BJ (cell line): Measurements from ENCODE around the gene PEMT. TPM values are rescaled to one million over a fixed set of nuclear protein-coding genes. Genes with fewer than 3 reads are reported as not detected.

ENCODE experiments used
- CTCF ChIA-PET: fragments of 350-600 bp; formaldehyde crosslinking; extraction: SDS; loops from one replicate; lab custom pipeline; 2021; ENCODE audit warnings: antibody characterized with exemption, inconsistent platforms; lab: Yijun Ruan, JAX
- POLR2A ChIA-PET: fragments of 300-600 bp; sonication (Branson Sonifier 250); formaldehyde crosslinking; extraction: SDS; loops from one replicate; lab custom pipeline; 2021; ENCODE audit warnings: antibody characterized with exemption; lab: Charles Lee
- DNase-seq: peaks from one replicate; pipeline ENCODE4 v3.0.0-alpha.2; 2011; ENCODE audit warnings: low read depth
- H3K27me3 ChIP-seq: 2 replicates; pipeline ENCODE4 v1.6.0; 2011; ENCODE audit warnings: low read length; ENCODE audit not compliant: control insufficient read depth, insufficient read depth
- H3K36me3 ChIP-seq: 2 replicates; pipeline ENCODE4 v1.5.1; 2011; ENCODE audit warnings: low read length; ENCODE audit not compliant: control insufficient read depth, insufficient read depth
- H3K4me3 ChIP-seq: 2 replicates; pipeline ENCODE4 v1.5.1; 2011; ENCODE audit warnings: low read depth, mild to moderate bottlenecking, control low read depth, low read length
- polyA plus RNA-seq: library from polyadenylated mRNA; depleted of rRNA; stranded (reverse); fragments of >200 nt; gene quantifications from 2 replicates; pipeline ENCODE4 v1.2.3, GENCODE V29; 2011
- TF ChIP-seq, protein P1 (sequence below): IDR thresholded peaks from 2 replicates; pipeline ENCODE4 v1.5.1; 2011; ENCODE audit warnings: low read depth, mild to moderate bottlenecking, control low read depth, inconsistent platforms, low read length, moderate library complexity; ENCODE audit not compliant: insufficient read depth

The PEMT gene
- polyA plus RNA-seq, 1 experiment, result 50.7 TPM

- CTCF ChIA-PET, result interaction anchor here (1.0 to 4.9 kb wide), 2 partner anchors 12 to 59 kb away, joined by 3 to 44 read pairs; partner anchors contain the start of gene RASD1
- no peak for DNase-seq
- Histone ChIP-seq H3K4me3 (no peak overlapping the region), H3K36me3 (no peaks in the 10 kb centered on the region), H3K27me3 (no peaks in the 10 kb centered on the region)
- POLR2A ChIA-PET, result no interaction called here
- TF ChIP-seq, protein P1, sequence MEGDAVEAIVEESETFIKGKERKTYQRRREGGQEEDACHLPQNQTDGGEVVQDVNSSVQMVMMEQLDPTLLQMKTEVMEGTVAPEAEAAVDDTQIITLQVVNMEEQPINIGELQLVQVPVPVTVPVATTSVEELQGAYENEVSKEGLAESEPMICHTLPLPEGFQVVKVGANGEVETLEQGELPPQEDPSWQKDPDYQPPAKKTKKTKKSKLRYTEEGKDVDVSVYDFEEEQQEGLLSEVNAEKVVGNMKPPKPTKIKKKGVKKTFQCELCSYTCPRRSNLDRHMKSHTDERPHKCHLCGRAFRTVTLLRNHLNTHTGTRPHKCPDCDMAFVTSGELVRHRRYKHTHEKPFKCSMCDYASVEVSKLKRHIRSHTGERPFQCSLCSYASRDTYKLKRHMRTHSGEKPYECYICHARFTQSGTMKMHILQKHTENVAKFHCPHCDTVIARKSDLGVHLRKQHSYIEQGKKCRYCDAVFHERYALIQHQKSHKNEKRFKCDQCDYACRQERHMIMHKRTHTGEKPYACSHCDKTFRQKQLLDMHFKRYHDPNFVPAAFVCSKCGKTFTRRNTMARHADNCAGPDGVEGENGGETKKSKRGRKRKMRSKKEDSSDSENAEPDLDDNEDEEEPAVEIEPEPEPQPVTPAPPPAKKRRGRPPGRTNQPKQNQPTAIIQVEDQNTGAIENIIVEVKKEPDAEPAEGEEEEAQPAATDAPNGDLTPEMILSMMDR, result no peak
These were observed 82.6 kb downstream of the PEMT start for GRCh38 chr17:17508646-17509591.

- H3K36me3 ChIP-seq, result no peaks in the 10 kb centered on the region
- H3K27me3 ChIP-seq, result no peaks in the 10 kb centered on the region
- TF ChIP-seq, protein P1, result no peak
- H3K4me3 ChIP-seq, result no peak overlapping the region
- CTCF ChIA-PET, result interaction anchor here (1.0 to 3.1 kb wide), 2 partner anchors 60 kb away, joined by 3 to 23 read pairs; no protein-coding TSS in a partner anchor
- no peak for DNase-seq
- POLR2A ChIA-PET, result no interaction called here
These were observed 83.4 kb downstream of the PEMT start for GRCh38 chr17:17508019-17508535.

GRCh38 chr17:17507465-17508011 lies 84.0 kb downstream of the PEMT start:
- TF ChIP-seq, protein P1, result no peak
- H3K36me3 ChIP-seq, result no peaks in the 10 kb centered on the region
- POLR2A ChIA-PET, result no interaction called here
- no peaks in the 10 kb centered on the region for H3K27me3 ChIP-seq
- CTCF ChIA-PET, result interaction anchor here (0.7 to 3.1 kb wide), 3 partner anchors 8 to 61 kb away, joined by 3 to 23 read pairs (median 4); no protein-coding TSS in a partner anchor
- no peak overlapping the region for H3K4me3 ChIP-seq
- no peak for DNase-seq

GRCh38 chr17:17506893-17507464 lies 84.5 kb downstream of the PEMT start:
- POLR2A ChIA-PET, result no interaction called here
- DNase-seq, result no peak
- Histone ChIP-seq H3K36me3 (no peaks in the 10 kb centered on the region), H3K27me3 (no peaks in the 10 kb centered on the region), H3K4me3 (no peak overlapping the region)
- TF ChIP-seq, protein P1, result no peak
- CTCF ChIA-PET, result interaction anchor here (0.7 to 3.1 kb wide), 3 partner anchors 8 to 62 kb away, joined by 3 to 23 read pairs (median 4); no protein-coding TSS in a partner anchor
